HCT116 (cell line): Measurements from ENCODE around the gene MAP3K10. TPM values are rescaled to one million over a fixed set of nuclear protein-coding genes. Genes with fewer than 3 reads are reported as not detected.
A peak's percentile ranks its signal among the peaks of the same experiment; 100 is the strongest.

Experiments
- ATAC-seq: fragments of 200-7000 bp; cut with Tn5 transposase; 2 replicates; pipeline ENCODE4 v1.9.1; 2020; ENCODE audit warnings: mild to moderate bottlenecking, moderate library complexity
- BruUV-seq: library from RNA; stranded (reverse); fragments of 400-500 nt; replicated peaks from 2 replicates; lab custom pipeline; 2021; lab: Mats Ljungman, UMichigan
- CTCF ChIA-PET: fragments of 300-600 bp; sonication (Branson Sonifier 250); formaldehyde crosslinking; loops from one replicate; lab custom pipeline; 2021; ENCODE audit warnings: antibody characterized with exemption; lab: Charles Lee
- POLR2A ChIA-PET: fragments of 300-600, 350-600 bp; sonication (Branson Sonifier 250); formaldehyde crosslinking; loops from one replicate; lab custom pipeline; 2021; ENCODE audit warnings: antibody characterized with exemption; lab: Charles Lee
- RAD21 ChIA-PET, 2 experiments: fragments of 300-600 bp; sonication (Branson Sonifier 250); formaldehyde crosslinking; loops; one replicate each; lab custom pipeline; 2023; ENCODE audit warnings: low total read pairs in 2 of 2; ENCODE audit not compliant: uncharacterized antibody in 2 of 2, unreplicated experiment in 2 of 2, low non-redundant PET in 1 of 2; lab: Charles Lee
- DNase-seq: peaks from one replicate; pipeline ENCODE4 v3.0.0-alpha.2; 2010; ENCODE audit warnings: low read depth, low spot score
- H2AFZ ChIP-seq: fragments of 200-600 bp; shearing (Covaris generic), sonication (generic); 2 replicates; pipeline ENCODE4 v1.6.1; 2017; ENCODE audit warnings: low read depth, mixed run types, mixed read lengths, antibody characterized with exemption, low read length; ENCODE audit not compliant: poor library complexity, severe bottlenecking
- H3K27ac ChIP-seq: 2 replicates; pipeline ENCODE4 v1.5.1; 2012; ENCODE audit warnings: low read depth, low read length
- H3K27me3 ChIP-seq: fragments of 200-600 bp; sonication (generic); 2 replicates; pipeline ENCODE4 v1.6.1; 2016; ENCODE audit warnings: mixed run types, low read length, mixed read lengths; ENCODE audit not compliant: insufficient read depth
- H3K36me3 ChIP-seq, 2 experiments: fragments of 200-500 bp in 1 of 2; fragments of 200-600 bp in 1 of 2; sonication (Bioruptor generic) in 1 of 2; sonication (generic) in 1 of 2; 2 replicates each; pipeline versions ENCODE4 v1.5.1 to v1.6.1; 2014 to 2016; ENCODE audit warnings: low read length in 2 of 2, inconsistent platforms in 1 of 2, mixed read lengths in 1 of 2, mixed run types in 1 of 2; ENCODE audit not compliant: insufficient read depth in 2 of 2, control insufficient read depth in 1 of 2
- H3K4me1 ChIP-seq, 2 experiments: fragments of 200-600 bp in 1 of 2; sonication (generic) in 1 of 2; 2 replicates each; pipeline versions ENCODE4 v1.5.1 to v1.6.1; 2012 to 2017; ENCODE audit warnings: low read length in 2 of 2, inconsistent platforms in 1 of 2, mild to moderate bottlenecking in 1 of 2, mixed read lengths in 1 of 2, mixed run types in 1 of 2, moderate library complexity in 1 of 2; ENCODE audit not compliant: insufficient read depth in 2 of 2, control insufficient read depth in 1 of 2
- H3K4me2 ChIP-seq: fragments of 200-600 bp; sonication (generic); 2 replicates; pipeline ENCODE4 v1.6.1; 2017; ENCODE audit warnings: mixed run types, low read length, mixed read lengths
- H3K4me3 ChIP-seq, 2 experiments: fragments of 200-600 bp in 1 of 2; sonication (generic) in 1 of 2; replicated peaks in 1 of 2; 2 replicates each; pipeline ENCODE4 v1.5.1; 2011 to 2016; ENCODE audit warnings: low read length in 2 of 2, control low read depth in 1 of 2, low read depth in 1 of 2, mild to moderate bottlenecking in 1 of 2, mixed read lengths in 1 of 2, mixed run types in 1 of 2
- H3K79me2 ChIP-seq: fragments of 200-600 bp; sonication (generic); 2 replicates; pipeline ENCODE4 v1.6.1; 2017; ENCODE audit warnings: mild to moderate bottlenecking, mixed run types, low read length, moderate library complexity, mixed read lengths; ENCODE audit not compliant: insufficient read depth
- H3K9ac ChIP-seq: fragments of 200-600 bp; sonication (generic); 2 replicates; pipeline ENCODE4 v1.6.1; 2016; ENCODE audit warnings: low read length, mixed read lengths
- H3K9me2 ChIP-seq: fragments of 200-600 bp; sonication (generic), shearing (Covaris generic); 2 replicates; pipeline ENCODE4 v1.6.1; 2017; ENCODE audit warnings: mixed run types, mild to moderate bottlenecking, moderate library complexity; ENCODE audit not compliant: insufficient read depth
- H3K9me3 ChIP-seq, 2 experiments: fragments of 200-500 bp in 1 of 2; fragments of 200-600 bp in 1 of 2; sonication (Bioruptor generic) in 1 of 2; sonication (generic) in 1 of 2; 2 replicates each; pipeline ENCODE4 v1.6.1; 2014 to 2017; ENCODE audit warnings: low read length in 2 of 2, mixed read lengths in 2 of 2, inconsistent platforms in 1 of 2, low read depth in 1 of 2, mild to moderate bottlenecking in 1 of 2, mixed run types in 1 of 2, moderate library complexity in 1 of 2; ENCODE audit not compliant: control insufficient read depth in 1 of 2, insufficient read depth in 1 of 2
- H4K20me1 ChIP-seq: fragments of 200-600 bp; sonication (generic), shearing (Covaris generic); 2 replicates; pipeline ENCODE4 v1.6.1; 2017; ENCODE audit warnings: mixed run types, mild to moderate bottlenecking, moderate library complexity; ENCODE audit not compliant: insufficient read depth
- CBX3 ChIP-seq: IDR thresholded peaks from 2 replicates; pipeline ENCODE4 v1.6.1; 2012; ENCODE audit warnings: low read depth
- FOSL1 ChIP-seq: IDR thresholded peaks from 2 replicates; pipeline ENCODE4 v1.6.1; 2012; ENCODE audit warnings: low read depth
- JUND ChIP-seq: IDR thresholded peaks from 2 replicates; pipeline ENCODE4 v1.6.1; 2012
- POLR2AphosphoS5 ChIP-seq: IDR thresholded peaks from 2 replicates; pipeline ENCODE4 v1.6.1; 2011; ENCODE audit warnings: mild to moderate bottlenecking, low read depth, low read length, moderate library complexity
- SP1 ChIP-seq: IDR thresholded peaks from 2 replicates; pipeline ENCODE4 v1.6.1; 2012; ENCODE audit warnings: low read depth
- TCF7L2 ChIP-seq: IDR thresholded peaks from 2 replicates; pipeline ENCODE4 v1.7.0; 2011; ENCODE audit warnings: borderline replicate concordance, inconsistent platforms; ENCODE audit not compliant: insufficient read depth, insufficient read length; ENCODE audit errors: extremely low read depth
- ZNF274 ChIP-seq: fragments of 200-500 bp; sonication (Bioruptor generic); IDR thresholded peaks from 2 replicates; pipeline ENCODE4 v1.6.1; 2014; ENCODE audit warnings: mild to moderate bottlenecking, low read depth, low read length, inconsistent platforms
- intact Hi-C: fragments of 100-400 bp; cut with micrococcal nuclease; formaldehyde crosslinking; loops from 2 replicates; pipeline ENCODE4 v1.10.0; 2022
- total RNA-seq: library from RNA; stranded (reverse); gene quantifications from one replicate; pipeline ENCODE4 v1.2.1, GENCODE V29; 2021; ENCODE audit not compliant: unreplicated experiment
- TF ChIP-seq, protein P1 (sequence below): IDR thresholded peaks from 2 replicates; pipeline ENCODE4 v1.6.1; 2012
- TF ChIP-seq, protein P2 (sequence below): IDR thresholded peaks from 2 replicates; pipeline ENCODE4 v1.6.1; 2011; ENCODE audit warnings: mild to moderate bottlenecking, low read length, moderate library complexity; ENCODE audit not compliant: insufficient replicate concordance; ENCODE audit errors: extremely low read depth
- TF ChIP-seq, protein P3 (sequence below): IDR thresholded peaks from 2 replicates; pipeline ENCODE4 v1.6.1; 2012

Gene MAP3K10
- total RNA-seq, 1 experiment from 2014 or later = 17.3 TPM

DNA sequence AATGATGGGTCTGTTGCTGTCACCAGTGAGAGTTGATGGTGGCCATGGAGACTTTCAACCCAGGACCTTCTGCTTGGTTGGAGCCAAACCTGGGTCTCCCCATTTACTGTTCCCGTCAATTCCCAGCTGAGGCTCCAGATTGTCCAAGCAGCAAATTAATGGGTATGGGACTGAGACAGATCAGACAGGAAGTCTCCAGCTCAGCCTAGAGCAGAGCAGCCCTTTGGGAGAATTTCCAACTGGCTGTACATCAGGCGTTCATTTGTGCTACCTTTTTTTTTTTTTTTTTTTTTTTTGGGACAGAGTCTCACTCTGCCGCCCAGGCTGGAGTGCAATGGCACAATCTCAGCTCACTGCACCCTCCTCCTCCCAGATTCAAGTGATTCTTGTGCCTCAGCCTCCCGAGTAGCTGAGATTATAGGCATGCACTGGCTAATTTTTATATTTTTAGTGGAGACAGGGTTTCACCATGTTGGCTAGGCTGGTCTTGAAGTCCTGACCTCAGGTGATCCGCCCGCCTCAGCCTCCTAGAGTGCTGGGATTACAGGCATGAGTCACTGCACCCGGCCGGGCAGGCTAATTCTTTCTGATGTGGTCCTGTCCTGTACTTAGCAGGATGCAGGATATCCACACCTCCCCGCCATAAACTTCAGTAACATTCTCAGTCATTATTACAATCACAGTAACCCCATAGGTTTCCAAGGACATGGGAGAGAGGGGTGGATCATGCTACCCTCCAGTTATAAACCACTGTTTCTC lies 9.3 kb downstream of the MAP3K10 start:
- H2AFZ ChIP-seq = no peak overlapping the region
- peak overlapping the region; percentile 70 for H3K4me2 ChIP-seq
- intact Hi-C loops = no loop called here
- H3K4me3 ChIP-seq = peak overlapping the region in 1 of 2 experiments; percentile 22; a peak in 1 of 4 replicates
- peak overlapping the region; percentile 32 for H3K9ac ChIP-seq
- DNase-seq (peak; percentile 51), ATAC-seq (peak; percentile 98)
- no peaks in the 10 kb centered on the region for H3K27me3 ChIP-seq
- H3K9me2 ChIP-seq = no peaks in the 10 kb centered on the region
- no TSS peak for BruUV-seq
- POLR2A ChIA-PET = interaction anchor here (1.3 to 1.6 kb wide), 2 partner anchors 11 to 17 kb away, joined by 4 to 6 read pairs; no protein-coding TSS in a partner anchor
- RAD21 ChIA-PET = interaction anchor here in 1 of 2 experiments (0.8 to 1.8 kb wide), 2 partner anchors 10 to 44 kb away, joined by 3 read pairs; partner anchors contain the start of gene MAP3K10
- no peaks in the 10 kb centered on the region for H4K20me1 ChIP-seq
- peak overlapping the region; percentile 77 for H3K27ac ChIP-seq
- H3K79me2 ChIP-seq = no peaks in the 10 kb centered on the region
- TF ChIP-seq SP1 = peak; percentile 49; the same call in 1 of the 2 replicates
- TF ChIP-seq FOSL1 = peak; percentile 72
- TF ChIP-seq JUND = peak; percentile 74
- peak; percentile 68 for TF ChIP-seq TCF7L2
- TF ChIP-seq ZNF274 = no peak
- TF ChIP-seq CBX3 = 0 out of 2 replicates have a peak, but pooled peaks have one; percentile 45
- TF ChIP-seq POLR2AphosphoS5 = peak; percentile 25; the same call in 1 of the 2 replicates
- TF ChIP-seq, protein P1, sequence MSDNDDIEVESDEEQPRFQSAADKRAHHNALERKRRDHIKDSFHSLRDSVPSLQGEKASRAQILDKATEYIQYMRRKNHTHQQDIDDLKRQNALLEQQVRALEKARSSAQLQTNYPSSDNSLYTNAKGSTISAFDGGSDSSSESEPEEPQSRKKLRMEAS = peak; percentile 36; the same call in 1 of the 2 replicates
- TF ChIP-seq, protein P2, sequence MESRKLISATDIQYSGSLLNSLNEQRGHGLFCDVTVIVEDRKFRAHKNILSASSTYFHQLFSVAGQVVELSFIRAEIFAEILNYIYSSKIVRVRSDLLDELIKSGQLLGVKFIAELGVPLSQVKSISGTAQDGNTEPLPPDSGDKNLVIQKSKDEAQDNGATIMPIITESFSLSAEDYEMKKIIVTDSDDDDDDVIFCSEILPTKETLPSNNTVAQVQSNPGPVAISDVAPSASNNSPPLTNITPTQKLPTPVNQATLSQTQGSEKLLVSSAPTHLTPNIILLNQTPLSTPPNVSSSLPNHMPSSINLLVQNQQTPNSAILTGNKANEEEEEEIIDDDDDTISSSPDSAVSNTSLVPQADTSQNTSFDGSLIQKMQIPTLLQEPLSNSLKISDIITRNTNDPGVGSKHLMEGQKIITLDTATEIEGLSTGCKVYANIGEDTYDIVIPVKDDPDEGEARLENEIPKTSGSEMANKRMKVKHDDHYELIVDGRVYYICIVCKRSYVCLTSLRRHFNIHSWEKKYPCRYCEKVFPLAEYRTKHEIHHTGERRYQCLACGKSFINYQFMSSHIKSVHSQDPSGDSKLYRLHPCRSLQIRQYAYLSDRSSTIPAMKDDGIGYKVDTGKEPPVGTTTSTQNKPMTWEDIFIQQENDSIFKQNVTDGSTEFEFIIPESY = no peak
- TF ChIP-seq, protein P3, sequence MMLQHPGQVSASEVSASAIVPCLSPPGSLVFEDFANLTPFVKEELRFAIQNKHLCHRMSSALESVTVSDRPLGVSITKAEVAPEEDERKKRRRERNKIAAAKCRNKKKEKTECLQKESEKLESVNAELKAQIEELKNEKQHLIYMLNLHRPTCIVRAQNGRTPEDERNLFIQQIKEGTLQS = no peak
- CTCF ChIA-PET = interaction anchor here (0.8 to 1.0 kb wide), 2 partner anchors 17 to 35 kb away, joined by 4 to 7 read pairs; no protein-coding TSS in a partner anchor
- H3K9me3 ChIP-seq = no peaks in the 10 kb centered on the region
- H3K36me3 ChIP-seq = no peaks in the 10 kb centered on the region
- peaks cover 26 to 28% of the 10 kb centered on the region in 2 experiments for H3K4me1 ChIP-seq
